GM23248 (cell line): ENCODE data around the gene MT1A.

Experiments used
- EZH2 ChIP-seq: fragments of 200-600 bp; sonication (generic); IDR thresholded peaks from 2 replicates; pipeline ENCODE4 v1.6.1; 2018; ENCODE audit warnings: antibody characterized with exemption, mild to moderate bottlenecking; ENCODE audit not compliant: insufficient read depth, poor library complexity, severe bottlenecking
- EZH2phosphoT487 ChIP-seq: fragments of 200-600 bp; sonication (generic); IDR thresholded peaks from 2 replicates; pipeline ENCODE4 v1.6.1; 2018; ENCODE audit warnings: antibody characterized with exemption, moderate library complexity, mild to moderate bottlenecking, low read depth; ENCODE audit not compliant: insufficient read depth

DNA sequence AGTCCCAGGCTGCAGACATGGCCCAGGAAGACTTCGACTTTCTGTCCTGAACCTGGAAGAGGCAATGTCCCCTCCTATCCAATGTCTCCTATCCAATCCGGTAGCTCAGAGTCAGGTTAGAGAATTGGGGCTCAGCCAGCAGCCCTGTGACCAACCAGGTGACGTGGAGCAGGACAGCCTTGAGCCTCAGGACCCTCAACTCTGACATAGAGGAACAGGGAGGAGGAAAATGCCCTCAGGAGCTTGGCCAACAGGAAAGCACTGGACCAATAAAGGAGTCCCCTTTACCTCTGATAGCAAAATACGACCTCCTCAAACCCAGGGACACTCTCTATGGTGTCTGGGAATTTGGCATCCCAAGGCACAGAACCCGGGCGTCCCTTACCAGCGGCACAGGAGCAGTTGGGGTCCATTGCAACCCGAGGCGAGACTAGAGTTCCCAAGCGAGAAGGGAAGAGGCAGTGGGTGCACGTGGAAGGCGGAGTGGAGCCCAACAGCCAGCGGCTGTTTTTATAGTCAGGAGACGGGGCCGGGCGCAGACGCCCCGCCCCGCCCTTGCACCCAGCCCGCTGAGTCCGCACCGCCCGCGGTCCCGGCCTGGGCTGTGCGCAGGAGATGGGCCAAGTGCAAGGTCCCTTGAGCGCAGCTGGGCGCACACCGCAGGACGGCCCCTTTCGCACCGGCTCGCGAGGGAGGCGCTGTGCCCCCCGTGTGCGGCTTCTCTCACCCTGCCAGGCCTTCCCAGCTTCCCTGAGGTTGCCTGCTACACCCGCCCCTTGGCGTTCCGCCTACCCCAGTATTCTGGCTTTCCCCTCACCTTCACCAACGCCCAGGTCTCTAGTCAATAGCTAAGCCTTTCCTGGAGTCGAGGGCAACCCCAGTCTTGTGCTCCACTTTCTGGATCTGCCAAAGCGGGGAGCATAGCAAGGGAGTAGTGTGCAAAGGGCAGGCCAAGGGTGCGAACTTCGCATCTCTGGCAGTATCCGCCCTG is 29.4 kb downstream of the MT1A start, which contains the start of gene MT1G:
- no peak for TF ChIP-seq EZH2phosphoT487
- TF ChIP-seq EZH2: no peak
